ENCODE results near the gene VWA7. TPM values are rescaled to one million over a fixed set of nuclear protein-coding genes. Genes with fewer than 3 reads are reported as not detected.
"Not testable (repeated sequence)": the region's sequence is repeated elsewhere in the genome, so short reads cannot be mapped to it uniquely, and the experiment has no call there.

VWA7 gene
- total RNA-seq, 4 donors from 2014 or later: 0.36 to 1.6 (median 0.56) TPM; not detected in 1

GRCh38 chr6:31794866-31795615 is 17.9 kb upstream of the VWA7 start:
- no peak for TF ChIP-seq CTCF (IDR thresholded peaks at IDR 0.05)
- DNase-seq (ENCODE audit: low spot score) (no peak), ATAC-seq (ENCODE audit: low FRiP score) (peak; percentile 17)

- ATAC-seq (ENCODE audit: low FRiP score) (no peak), DNase-seq (ENCODE audit: low spot score) (no peak)
- no peak for TF ChIP-seq CTCF (IDR thresholded peaks at IDR 0.05)
Measured at GRCh38 chr6:31794294-31794865, 17.3 kb upstream of the VWA7 start.

GRCh38 chr6:31793927-31794245 is 16.8 kb upstream of the VWA7 start:
- ATAC-seq (ENCODE audit: low FRiP score): not testable (repeated sequence)

GRCh38 chr6:31792761-31793171 is 15.6 kb upstream of the VWA7 start:
- ATAC-seq (ENCODE audit: low FRiP score) (no peak), DNase-seq (ENCODE audit: low spot score) (no peak)
- TF ChIP-seq CTCF (IDR thresholded peaks at IDR 0.05): no peak

More at GRCh38 chr6:31793927-31794245, 16.8 kb upstream of the VWA7 start:
- DNase-seq (ENCODE audit: low spot score): not testable (repeated sequence)

GRCh38 chr6:31792090-31792374 is 14.9 kb upstream of the VWA7 start:
- no peak for TF ChIP-seq CTCF (IDR thresholded peaks at IDR 0.05)
- no peak for DNase-seq (ENCODE audit: low spot score)
- ATAC-seq (ENCODE audit: low FRiP score): no peak

GRCh38 chr6:31791324-31792089 is 14.4 kb upstream of the VWA7 start:
- DNase-seq (ENCODE audit: low spot score) (peak; percentile 51), ATAC-seq (ENCODE audit: low FRiP score) (no peak)
- TF ChIP-seq CTCF (IDR thresholded peaks at IDR 0.05): no peak

- no peak for TF ChIP-seq CTCF (IDR thresholded peaks at IDR 0.05)
- DNase-seq (ENCODE audit: low spot score): no peak
- no peak for ATAC-seq (ENCODE audit: low FRiP score)
Measured at GRCh38 chr6:31785475-31785874, 8.3 kb upstream of the VWA7 start.

All from omental fat pad (tissue), 4 donors.